ENCODE measurements around the gene DCUN1D1.

DCUN1D1 gene

GRCh38 chr3:182936239-182936917 is 44.0 kb downstream of the DCUN1D1 start:
- DNase-seq (ENCODE audit: low spot score) = no peak

GRCh38 chr3:182935803-182936202 is 44.5 kb downstream of the DCUN1D1 start:
- DNase-seq (ENCODE audit: low spot score) = no peak

GRCh38 chr3:182925944-182926337 is 54.4 kb downstream of the DCUN1D1 start:
- DNase-seq (ENCODE audit: low spot score) = no peak

- DNase-seq (ENCODE audit: low spot score) = no peak
Measured at GRCh38 chr3:182925330-182925943, 54.9 kb downstream of the DCUN1D1 start.

- DNase-seq (ENCODE audit: low spot score) = no peak
Measured at GRCh38 chr3:182921665-182922355, 58.5 kb downstream of the DCUN1D1 start.

GRCh38 chr3:182920515-182921084 is 59.7 kb downstream of the DCUN1D1 start:
- peak; percentile 35 for DNase-seq (ENCODE audit: low spot score)

GRCh38 chr3:182919866-182920357 is 60.4 kb downstream of the DCUN1D1 start:
- DNase-seq (ENCODE audit: low spot score) = no peak

GRCh38 chr3:182917134-182917533 is 63.2 kb downstream of the DCUN1D1 start:
- DNase-seq (ENCODE audit: low spot score) = no peak

- no peak for DNase-seq (ENCODE audit: low spot score)
Measured at GRCh38 chr3:182914341-182914740, 66.0 kb downstream of the DCUN1D1 start.

GRCh38 chr3:182913889-182914288 is 66.4 kb downstream of the DCUN1D1 start:
- no peak for DNase-seq (ENCODE audit: low spot score)

- DNase-seq (ENCODE audit: low spot score) = no peak
Measured at GRCh38 chr3:182912474-182912873, 67.9 kb downstream of the DCUN1D1 start.

- DNase-seq (ENCODE audit: low spot score) = no peak
Measured at GRCh38 chr3:182911782-182912111, 68.6 kb downstream of the DCUN1D1 start.

- no peak for DNase-seq (ENCODE audit: low spot score)
Measured at GRCh38 chr3:182910936-182911781, 69.2 kb downstream of the DCUN1D1 start.

GRCh38 chr3:182909318-182910040 is 70.9 kb downstream of the DCUN1D1 start:
- DNase-seq (ENCODE audit: low spot score) = no peak

- no peak for DNase-seq (ENCODE audit: low spot score)
Measured at GRCh38 chr3:182908471-182908870, 71.9 kb downstream of the DCUN1D1 start.

GRCh38 chr3:182906036-182906435 is 74.3 kb downstream of the DCUN1D1 start:
- no peak for DNase-seq (ENCODE audit: low spot score)

GRCh38 chr3:182905623-182906022 is 74.7 kb downstream of the DCUN1D1 start:
- peak; percentile 17 for DNase-seq (ENCODE audit: low spot score)

- DNase-seq (ENCODE audit: low spot score) = no peak
Measured at GRCh38 chr3:182904164-182904563, 76.2 kb downstream of the DCUN1D1 start.

GRCh38 chr3:182902236-182902635 is 78.1 kb downstream of the DCUN1D1 start:
- DNase-seq (ENCODE audit: low spot score) = no peak

- no peak for DNase-seq (ENCODE audit: low spot score)
Measured at GRCh38 chr3:182896553-182896952, 83.8 kb downstream of the DCUN1D1 start.

Data from SK-N-DZ (cell line).